ENCODE data around the gene GALE. TPM values are rescaled to one million over a fixed set of nuclear protein-coding genes. Genes with fewer than 3 reads are reported as not detected.

GALE gene
- total and polyA plus RNA-seq, 2 donors (not counting 3 experiments of a cell fraction or from before 2014, with no cell fraction given) = 42.9 to 64.7 TPM

DNA sequence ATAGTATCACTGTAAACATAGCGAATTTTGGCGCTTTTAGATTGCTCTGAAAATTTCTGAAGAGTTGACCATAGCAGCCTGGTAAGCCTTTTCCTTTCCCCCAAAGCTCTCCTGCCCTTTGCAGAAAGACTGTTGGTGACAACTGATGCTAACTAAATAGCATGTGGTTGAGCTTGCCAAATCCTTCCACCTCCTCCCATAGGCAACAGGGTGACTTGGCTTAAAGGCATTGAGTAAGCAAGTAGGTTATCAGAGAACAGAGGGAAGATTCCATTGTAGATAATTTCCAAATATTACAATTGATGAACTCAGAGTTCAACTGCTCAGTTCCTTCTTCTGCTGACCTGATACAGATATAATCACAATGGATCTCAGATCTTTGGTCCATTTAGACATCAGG is 44.6 kb upstream of the GALE start:
- FAIRE-seq (no peak), DNase-seq (ENCODE audit: low read depth, low spot score) (no peak)
- Histone ChIP-seq H3K79me2 (ENCODE audit: control insufficient read depth, insufficient read depth, low read length) (no peaks in the 10 kb centered on the region), H3K4me1 (ENCODE audit: control insufficient read depth, extremely low read depth, insufficient read depth, low read length) (no peaks in the 10 kb centered on the region), H3K9me1 (replicated peaks; ENCODE audit: control insufficient read depth, extremely low read depth, insufficient read depth, low read length) (no peaks in the 10 kb centered on the region), H3K36me3 (ENCODE audit: control insufficient read depth in 2 of 2, extremely low read depth in 1 of 2, insufficient read depth in 2 of 2, low read length in 2 of 2) (no peaks in the 10 kb centered on the region), H4K20me1 (replicated peaks; ENCODE audit: control insufficient read depth, extremely low read depth, insufficient read depth, low read length) (no peaks in the 10 kb centered on the region), H3K4me2 (ENCODE audit: insufficient read depth, low read length) (no peak overlapping the region), H3K9ac (replicated peaks; ENCODE audit: extremely low read depth, insufficient read depth, low read length) (no peak overlapping the region), H3K27ac (ENCODE audit: insufficient read depth, low read depth, low read length) (no peak overlapping the region), H3K27me3 (ENCODE audit: control insufficient read depth in 2 of 2, insufficient read depth in 2 of 2, low read length in 2 of 2) (peaks cover 6 to 7% of the 10 kb centered on the region in 2 experiments), H2AFZ (ENCODE audit: low read depth, low read length) (no peak overlapping the region), H3K9me3 (replicated peaks; ENCODE audit: control insufficient read depth, insufficient read depth, low read length) (no peaks in the 10 kb centered on the region), H3K4me3 (replicated peaks in 1 of 3; ENCODE audit: insufficient read depth in 1 of 3, low read depth in 1 of 3, low read length in 3 of 3) (no peak overlapping the region)
- intact Hi-C loops (cut with micrococcal nuclease) (no loop called here), dilution Hi-C loops (cut with MboI; ENCODE audit: extremely low pct_ligation_motif_present, low sequenced_read_pairs) (no loop called here)
- ChIA-PET CTCF (interaction anchor here (1.6 kb wide), 1 partner anchor 13 kb away, joined by 4 read pairs; no protein-coding TSS in a partner anchor), POLR2A (no interaction called here)
- BruUV-seq (replicated peaks) = no TSS peak
- TF ChIP-seq MYC (IDR thresholded peaks at IDR 0.05; ENCODE audit: low read depth, low read length) (no peak), GATA2 (IDR thresholded peaks at IDR 0.05; ENCODE audit: insufficient read depth, insufficient read length, low read depth, low read length) (no peak), POLR2A (IDR thresholded peaks at IDR 0.05; ENCODE audit: low read depth, low read length) (no peak), FOS (IDR thresholded peaks at IDR 0.05; ENCODE audit: borderline replicate concordance, insufficient read depth, low read length) (no peak), EZH2 (IDR thresholded peaks at IDR 0.05; ENCODE audit: borderline replicate concordance, low read depth, low read length, severe bottlenecking) (no peak), JUN (IDR thresholded peaks at IDR 0.05; ENCODE audit: borderline replicate concordance, insufficient read depth, insufficient read length, low read depth) (no peak), POLR2AphosphoS5 (IDR thresholded peaks at IDR 0.05; ENCODE audit: insufficient read depth, low read depth, low read length) (no peak)
- TF ChIP-seq, protein P1, sequence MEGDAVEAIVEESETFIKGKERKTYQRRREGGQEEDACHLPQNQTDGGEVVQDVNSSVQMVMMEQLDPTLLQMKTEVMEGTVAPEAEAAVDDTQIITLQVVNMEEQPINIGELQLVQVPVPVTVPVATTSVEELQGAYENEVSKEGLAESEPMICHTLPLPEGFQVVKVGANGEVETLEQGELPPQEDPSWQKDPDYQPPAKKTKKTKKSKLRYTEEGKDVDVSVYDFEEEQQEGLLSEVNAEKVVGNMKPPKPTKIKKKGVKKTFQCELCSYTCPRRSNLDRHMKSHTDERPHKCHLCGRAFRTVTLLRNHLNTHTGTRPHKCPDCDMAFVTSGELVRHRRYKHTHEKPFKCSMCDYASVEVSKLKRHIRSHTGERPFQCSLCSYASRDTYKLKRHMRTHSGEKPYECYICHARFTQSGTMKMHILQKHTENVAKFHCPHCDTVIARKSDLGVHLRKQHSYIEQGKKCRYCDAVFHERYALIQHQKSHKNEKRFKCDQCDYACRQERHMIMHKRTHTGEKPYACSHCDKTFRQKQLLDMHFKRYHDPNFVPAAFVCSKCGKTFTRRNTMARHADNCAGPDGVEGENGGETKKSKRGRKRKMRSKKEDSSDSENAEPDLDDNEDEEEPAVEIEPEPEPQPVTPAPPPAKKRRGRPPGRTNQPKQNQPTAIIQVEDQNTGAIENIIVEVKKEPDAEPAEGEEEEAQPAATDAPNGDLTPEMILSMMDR (IDR thresholded peaks at IDR 0.05; ENCODE audit: extremely low read depth in 1 of 2, insufficient read depth in 1 of 2, low read depth in 1 of 2, low read length in 2 of 2) = no peak
- TF ChIP-seq, protein P2, sequence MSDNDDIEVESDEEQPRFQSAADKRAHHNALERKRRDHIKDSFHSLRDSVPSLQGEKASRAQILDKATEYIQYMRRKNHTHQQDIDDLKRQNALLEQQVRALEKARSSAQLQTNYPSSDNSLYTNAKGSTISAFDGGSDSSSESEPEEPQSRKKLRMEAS (IDR thresholded peaks at IDR 0.05; ENCODE audit: insufficient read depth, insufficient read length) = no peak

All from endothelial cell of umbilical vein (primary cell).